K562 (cell line): ENCODE measurements around the gene CCDC144A. TPM values are rescaled to one million over a fixed set of nuclear protein-coding genes. Genes with fewer than 3 reads are reported as not detected.
"Not testable (repeated sequence)": the region's sequence is repeated elsewhere in the genome, so short reads cannot be mapped to it uniquely, and the experiment has no call there.

ENCODE experiments used
- ATAC-seq: fragments of 200-7000 bp; cut with Tn5 transposase; 3 replicates; pipeline ENCODE4 v1.9.1; 2020; ENCODE audit warnings: moderate library complexity
- BruUV-seq: library from RNA; stranded (reverse); fragments of 400-500 nt; replicated peaks from 2 replicates; lab custom pipeline; 2021; lab: Mats Ljungman, UMichigan
- CTCF ChIA-PET: fragments of 300-600 bp; formaldehyde crosslinking; extraction: SDS; loops from one replicate; lab custom pipeline; 2021; ENCODE audit warnings: low intra/inter-chr PET ratio; lab: Yijun Ruan, JAX
- POLR2A ChIA-PET: fragments of 300-600, 350-650 bp; sonication (Branson Sonifier 250); formaldehyde crosslinking; extraction: SDS; loops from one replicate; lab custom pipeline; 2021; ENCODE audit warnings: antibody characterized with exemption, inconsistent platforms; lab: Yijun Ruan, JAX
- DNase-seq, 4 experiments: peaks; one replicate each; pipeline versions ENCODE4 v3.0.0 to v3.0.0-alpha.2; 2011 to 2018; ENCODE audit warnings: low spot score in 3 of 4, mixed read lengths in 3 of 4; ENCODE audit errors: extremely low read depth in 1 of 4
- FAIRE-seq: peaks from 2 replicates; lab custom pipeline; 2011; peaks lifted over from hg19 to GRCh38; lab: Jason Lieb, UNC
- H2AFZ ChIP-seq: 2 replicates; pipeline ENCODE4 v1.6.0; 2011; ENCODE audit warnings: low read depth, low read length, control low read depth, inconsistent platforms
- H3K27ac ChIP-seq: fragments of 200-600 bp; 3 replicates; pipeline ENCODE4 v1.8.0; 2011; ENCODE audit warnings: low read depth, mild to moderate bottlenecking, control low read depth, inconsistent platforms, low read length, moderate library complexity, mixed read lengths; ENCODE audit errors: extremely low read depth
- H3K27me3 ChIP-seq, 2 experiments: fragments of 300-600 bp in 1 of 2; 2 replicates in 1 of 2; 3 replicates in 1 of 2; pipeline versions ENCODE4 v1.6.0 to v1.8.0; 2011; ENCODE audit warnings: inconsistent platforms in 2 of 2, low read length in 2 of 2, mild to moderate bottlenecking in 1 of 2, mixed read lengths in 1 of 2, moderate library complexity in 1 of 2; ENCODE audit not compliant: control insufficient read depth in 2 of 2, insufficient read depth in 2 of 2
- H3K36me3 ChIP-seq: fragments of 300-600 bp; 3 replicates; pipeline ENCODE4 v1.8.0; 2011; ENCODE audit warnings: mild to moderate bottlenecking, low read length, inconsistent platforms; ENCODE audit not compliant: control insufficient read depth, insufficient read depth
- H3K4me1 ChIP-seq, 2 experiments: fragments of 200-600 bp in 1 of 2; replicated peaks in 1 of 2; 2 replicates in 1 of 2; 3 replicates in 1 of 2; pipeline versions ENCODE4 v1.5.1 to v1.8.0; 2011; ENCODE audit warnings: inconsistent platforms in 2 of 2, low read length in 2 of 2, mild to moderate bottlenecking in 1 of 2, mixed read lengths in 1 of 2, moderate library complexity in 1 of 2; ENCODE audit not compliant: control insufficient read depth in 2 of 2, insufficient read depth in 2 of 2
- H3K4me2 ChIP-seq: 2 replicates; pipeline ENCODE4 v1.6.1; 2011; ENCODE audit warnings: low read length, control low read depth, inconsistent platforms, mixed read lengths; ENCODE audit not compliant: insufficient read depth
- H3K4me3 ChIP-seq: fragments of 200-600 bp; sonication (generic), shearing (Covaris generic); 2 replicates; pipeline ENCODE4 v1.5.1; 2016; ENCODE audit warnings: control low read depth, inconsistent platforms
- H3K79me2 ChIP-seq: fragments of 200-600 bp; 3 replicates; pipeline ENCODE4 v1.8.0; 2011; ENCODE audit warnings: low read length, inconsistent platforms; ENCODE audit not compliant: control insufficient read depth, insufficient read depth
- H3K9ac ChIP-seq, 2 experiments: 2 replicates each; pipeline versions ENCODE4 v1.6.0 to v1.6.1; 2011; ENCODE audit warnings: low read depth in 2 of 2, low read length in 2 of 2, control low read depth in 1 of 2, inconsistent platforms in 1 of 2, mild to moderate bottlenecking in 1 of 2, mixed read lengths in 1 of 2; ENCODE audit not compliant: insufficient read depth in 1 of 2
- H3K9me1 ChIP-seq: one replicate; pipeline ENCODE4 v1.6.0; 2011; ENCODE audit warnings: inconsistent platforms, mild to moderate bottlenecking, low read length, moderate library complexity; ENCODE audit not compliant: control insufficient read depth, insufficient read depth
- H3K9me3 ChIP-seq: replicated peaks from 2 replicates; pipeline ENCODE4 v1.5.1; 2011; ENCODE audit warnings: low read depth, low read length, inconsistent platforms; ENCODE audit not compliant: control insufficient read depth, insufficient read depth
- H4K20me1 ChIP-seq: replicated peaks from 2 replicates; pipeline ENCODE4 v1.6.1; 2011; ENCODE audit warnings: low read length, inconsistent platforms, mixed read lengths; ENCODE audit not compliant: control insufficient read depth, insufficient read depth
- CTCF ChIP-seq, 3 experiments: IDR thresholded peaks in 2 of 3; conservative IDR thresholded peaks in 1 of 3; 2 replicates each; pipeline ENCODE4 v1.5.1; 2011 to 2012; ENCODE audit warnings: low read length in 3 of 3, mild to moderate bottlenecking in 3 of 3, control low read depth in 2 of 3, improper control_type of control experiment in 1 of 3, inconsistent platforms in 1 of 3, low read depth in 1 of 3, mixed read lengths in 1 of 3, moderate library complexity in 1 of 3; ENCODE audit not compliant: insufficient read depth in 2 of 3
- RAD21 ChIP-seq, 2 experiments: fragments of 250-450 bp in 1 of 2; fragments of 450-650 bp in 1 of 2; sonication (Bioruptor Pico) in 1 of 2; formaldehyde crosslinking in 1 of 2; IDR thresholded peaks in 1 of 2; conservative IDR thresholded peaks in 1 of 2; 2 replicates each; pipeline versions ENCODE4 v1.4.0 to v1.8.0; 2020 to 2022; ENCODE audit warnings: mild to moderate bottlenecking in 2 of 2, moderate library complexity in 1 of 2
- WGBS: fragments of 100-300 bp; shearing (Covaris generic); methylation state at CpG from one replicate; pipeline ENCODE4 v1.1.6; 2016; ENCODE audit warnings: low coverage, mixed read lengths; ENCODE audit not compliant: insufficient coverage; ENCODE audit errors: missing lambda C conversion rate; 5-methylcytosine and 5-hydroxymethylcytosine counted together
- in situ Hi-C: fragments of 300-500 bp; cut with MboI; formaldehyde crosslinking; loops from 4 replicates; pipeline ENCODE4 v1.15.0; 2018; ENCODE audit warnings: inconsistent platforms, mixed read lengths
- intact Hi-C: fragments of 100-400 bp; cut with micrococcal nuclease; formaldehyde crosslinking; loops from 2 replicates; pipeline ENCODE4 v1.14.2; 2022
- polyA plus RNA-seq, 8 experiments: library from polyadenylated mRNA; depleted of rRNA in 4 of 8; stranded (reverse) in 5 of 8; unstranded in 3 of 8; fragments of >200 nt; fragmentation: Nextera tagmentation in 2 of 8; fragmentation: Illumina TruSeq in 1 of 8; extraction: Ambion mirVana in 2 of 8; extraction: Trizol in 1 of 8; gene quantifications; 2 replicates each; pipeline versions ENCODE4 v1.2.1 to v1.2.3, GENCODE V29; 2011 to 2014; ENCODE audit warnings: inconsistent platforms in 1 of 8, missing spikeins in 1 of 8
- total RNA-seq, 7 experiments: library from RNA; depleted of rRNA in 6 of 7; stranded (reverse); fragments of >200 nt in 6 of 7; fragmentation: Illumina TruSeq in 2 of 7; extraction: Trizol in 2 of 7; gene quantifications; 2 replicates each; pipeline versions ENCODE4 v1.2.1 to v1.2.3, GENCODE V29; 2011 to 2021; ENCODE audit warnings: low replicate concordance in 1 of 7

The CCDC144A gene
- total and polyA plus RNA-seq, 9 of the 15 experiments (the other 6 are each of a cell fraction or from before 2014, with no cell fraction given): 0.03 to 0.76 (median 0.36) TPM

- H3K4me3 ChIP-seq, H3K79me2 ChIP-seq, BruUV-seq, ATAC-seq, H3K27ac ChIP-seq, POLR2A ChIA-PET, H3K9ac ChIP-seq, H3K27me3 ChIP-seq, H3K9me3 ChIP-seq, intact Hi-C loops, H4K20me1 ChIP-seq, H2AFZ ChIP-seq, CTCF ChIA-PET, H3K4me2 ChIP-seq, H3K4me1 ChIP-seq, H3K9me1 ChIP-seq, H3K36me3 ChIP-seq, FAIRE-seq, DNase-seq: not testable (repeated sequence)
- no CpG with 5 or more reads among the region's 3 CpGs for WGBS
- in situ Hi-C loops: loop anchor here (25.0 kb wide), 1 partner anchor 1812 kb away; no protein-coding TSS in a partner anchor
Observed at GRCh38 chr17:16750515-16750914, 60.5 kb downstream of the CCDC144A start.

GRCh38 chr17:16751224-16751923 lies 61.3 kb downstream of the CCDC144A start:
- in situ Hi-C loops: loop anchor here (25.0 kb wide), 1 partner anchor 1811 kb away; no protein-coding TSS in a partner anchor
- H3K9me3 ChIP-seq, H2AFZ ChIP-seq, FAIRE-seq, intact Hi-C loops, H3K27me3 ChIP-seq, POLR2A ChIA-PET, H3K4me1 ChIP-seq, H3K79me2 ChIP-seq, H3K36me3 ChIP-seq, H4K20me1 ChIP-seq, H3K4me2 ChIP-seq, H3K27ac ChIP-seq, CTCF ChIA-PET, H3K9me1 ChIP-seq, BruUV-seq, H3K9ac ChIP-seq, H3K4me3 ChIP-seq: not testable (repeated sequence)
- ATAC-seq (peak; percentile 59), DNase-seq (peak in 1 of 4 experiments; percentile 1)
- peak in 1 of 2 experiments; percentile 33; a peak in 1 of 4 replicates for TF ChIP-seq RAD21 (CRISPR knock-in tag; conservative IDR thresholded peaks at IDR 0.05 in 1 of 2, IDR thresholded peaks at IDR 0.05 in 1 of 2)
- peak in 2 of 3 experiments; percentile 25 to 41; a peak in 3 of 6 replicates for TF ChIP-seq CTCF (IDR thresholded peaks at IDR 0.05 in 2 of 3, conservative IDR thresholded peaks at IDR 0.05 in 1 of 3; ENCODE audit: insufficient read depth in 2 of 3, low read depth in 1 of 3, low read length in 3 of 3)
- 0% methylated on average over 2 of the region's 10 CpGs for WGBS
